Stimulated activated naive CD8-positive, alpha-beta T cell treated with anti-CD3 and anti-CD28 coated beads, Interleukin-15, Interleukin-2, amounts not matched to agents 100 U/mL and 50 U/mL, for 24 hours (primary cell): ENCODE measurements around the gene TTC4.

Experiments used
- ATAC-seq: fragments of 150-1000 bp; cut with Tn5 transposase; one replicate; pipeline ENCODE4 v1.10.0; 2021
- DNase-seq: peaks from one replicate; pipeline ENCODE4 v3.0.0; 2021

Gene TTC4

DNA sequence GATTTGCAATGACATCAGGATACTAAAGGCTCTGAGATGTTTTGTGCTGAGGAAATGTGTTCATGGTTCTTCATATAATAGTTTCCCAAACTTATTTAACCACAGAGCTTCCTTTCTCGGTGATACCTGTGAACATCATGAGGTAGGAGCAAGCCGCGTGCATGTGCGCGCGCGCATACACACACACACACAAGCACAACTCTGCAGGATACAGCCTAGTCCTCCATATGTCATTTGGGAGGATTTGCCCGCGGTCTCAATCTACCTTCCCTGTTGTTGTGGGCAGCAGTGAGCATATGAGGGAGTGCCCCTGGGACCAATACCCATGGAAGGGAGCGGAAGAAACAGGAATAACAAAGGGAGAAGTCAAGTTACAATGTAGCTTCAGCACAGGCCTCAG is 12.2 kb upstream of the TTC4 start:
- no peak for ATAC-seq
- DNase-seq = no peak

DNA sequence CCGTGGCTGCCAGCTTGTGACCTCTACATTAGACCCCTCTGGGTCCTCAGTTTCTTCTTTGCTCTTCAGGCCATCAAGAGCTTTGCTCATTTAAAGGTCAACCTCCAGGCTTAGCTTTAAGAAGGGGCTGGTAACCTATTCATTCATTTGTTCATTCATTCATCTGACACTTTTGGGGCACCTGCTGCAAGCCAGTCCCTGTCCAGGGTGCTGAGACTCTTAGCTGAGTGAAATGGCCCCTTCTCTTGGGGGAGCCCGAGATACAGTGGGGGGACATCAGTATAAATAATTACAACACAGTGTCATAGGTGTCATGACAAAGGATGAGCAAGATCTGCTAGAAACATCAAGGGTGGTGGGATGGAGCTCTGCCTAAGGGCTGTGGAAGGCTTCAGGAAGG is 10.5 kb upstream of the TTC4 start:
- DNase-seq = no peak
- no peak for ATAC-seq

- DNase-seq (no peak), ATAC-seq (no peak)
These were observed 9.2 kb upstream of the TTC4 start for GRCh38 chr1:54706419-54706818.

GRCh38 chr1:54708385-54708784 is 7.3 kb upstream of the TTC4 start:
- ATAC-seq (no peak), DNase-seq (no peak)

GRCh38 chr1:54709547-54710292 is 5.9 kb upstream of the TTC4 start:
- ATAC-seq (no peak), DNase-seq (no peak)

DNA sequence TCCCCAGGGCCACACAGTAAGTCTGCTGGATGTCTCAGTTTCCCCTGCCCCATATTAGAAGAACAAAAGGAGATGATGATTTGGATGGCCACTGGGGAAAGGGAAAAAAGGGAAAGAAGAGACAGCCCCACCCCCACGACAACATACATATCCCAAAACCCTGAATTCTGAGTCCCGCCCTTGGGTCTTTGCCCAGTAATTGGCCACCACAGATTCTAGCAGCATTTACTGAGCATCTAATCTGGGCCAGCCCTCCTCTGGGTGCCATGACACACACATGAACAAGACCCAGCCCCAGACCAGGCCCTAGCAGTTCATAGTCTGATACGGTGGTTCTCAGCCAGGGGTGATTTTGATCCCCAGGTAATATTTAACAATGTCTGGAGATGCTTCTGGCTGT is 5.2 kb upstream of the TTC4 start:
- ATAC-seq = no peak
- no peak for DNase-seq

- no peak for DNase-seq
- no peak for ATAC-seq
These were observed 4.8 kb upstream of the TTC4 start for GRCh38 chr1:54710841-54711240.

- no peak for DNase-seq
- no peak for ATAC-seq
These were observed 4.1 kb upstream of the TTC4 start for GRCh38 chr1:54711536-54711935.

- ATAC-seq (no peak), DNase-seq (no peak)
These were observed 674 bp upstream of the TTC4 start for GRCh38 chr1:54714881-54715492.

- no peak for DNase-seq
- peak; percentile 47 for ATAC-seq
These were observed 812 bp downstream of the TTC4 start for GRCh38 chr1:54716299-54717047.

DNA sequence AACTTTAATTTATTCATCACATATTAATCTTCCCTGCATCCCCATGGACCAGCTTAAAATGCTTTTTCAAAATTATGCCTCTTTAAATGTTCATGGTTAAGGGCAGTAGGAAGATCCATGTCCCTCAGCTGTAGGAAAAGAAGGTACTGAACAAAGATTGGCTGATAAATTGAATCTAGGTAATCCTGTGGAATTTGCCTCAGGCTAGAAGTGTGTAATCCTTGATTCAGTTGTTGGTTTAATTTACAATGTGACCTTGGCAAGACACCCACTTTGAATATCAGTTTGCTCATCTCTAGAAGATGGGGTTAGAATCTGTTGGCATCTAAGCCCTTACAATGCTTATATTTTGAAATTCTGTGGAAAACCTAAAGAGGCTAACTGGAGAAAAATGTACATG is 6.1 kb downstream of the TTC4 start:
- ATAC-seq (no peak), DNase-seq (no peak)

GRCh38 chr1:54723985-54724384 is 8.3 kb downstream of the TTC4 start:
- no peak for ATAC-seq
- no peak for DNase-seq

DNA sequence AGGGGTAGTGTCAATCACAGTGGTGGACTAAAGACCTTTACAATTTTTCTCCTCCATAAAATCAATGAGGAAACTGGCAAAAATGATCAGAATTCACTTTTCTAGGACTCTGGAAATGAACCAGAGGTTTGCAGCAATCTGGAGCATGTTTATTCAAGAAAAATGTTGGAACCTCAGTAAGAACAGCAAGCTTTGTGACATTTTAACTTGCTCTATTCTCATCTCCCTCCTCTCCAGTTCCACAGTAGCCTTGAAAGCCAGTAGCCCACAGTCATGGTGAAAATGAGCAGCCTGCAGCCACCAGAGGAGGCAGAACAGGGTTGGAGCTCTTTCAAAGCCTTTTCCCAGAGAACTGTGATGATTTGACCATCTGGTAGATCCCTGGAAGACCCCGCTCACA is 9.1 kb downstream of the TTC4 start:
- no peak for ATAC-seq
- DNase-seq = no peak

DNA sequence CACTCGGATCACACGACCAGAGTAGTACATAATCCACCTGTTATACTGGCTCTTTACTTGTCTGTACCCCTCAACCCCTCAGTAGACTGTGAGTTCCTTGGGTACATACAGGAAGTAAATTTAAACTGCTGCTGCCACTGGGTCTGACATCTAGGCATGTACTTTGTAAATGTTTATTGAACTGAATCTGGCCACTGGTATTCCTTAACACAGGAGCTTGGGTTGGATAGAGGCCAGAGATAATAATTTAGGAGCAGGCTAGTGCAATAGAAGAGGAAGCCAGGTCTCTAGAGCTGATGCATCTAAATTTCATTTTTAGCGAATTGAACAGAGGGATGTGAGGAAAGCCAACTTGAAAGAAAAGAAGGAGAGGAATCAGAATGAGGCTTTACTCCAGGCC is 12.4 kb downstream of the TTC4 start:
- DNase-seq (no peak), ATAC-seq (no peak)

- no peak for ATAC-seq
- no peak for DNase-seq
These were observed 21.0 kb downstream of the TTC4 start for GRCh38 chr1:54736685-54737084.

DNA sequence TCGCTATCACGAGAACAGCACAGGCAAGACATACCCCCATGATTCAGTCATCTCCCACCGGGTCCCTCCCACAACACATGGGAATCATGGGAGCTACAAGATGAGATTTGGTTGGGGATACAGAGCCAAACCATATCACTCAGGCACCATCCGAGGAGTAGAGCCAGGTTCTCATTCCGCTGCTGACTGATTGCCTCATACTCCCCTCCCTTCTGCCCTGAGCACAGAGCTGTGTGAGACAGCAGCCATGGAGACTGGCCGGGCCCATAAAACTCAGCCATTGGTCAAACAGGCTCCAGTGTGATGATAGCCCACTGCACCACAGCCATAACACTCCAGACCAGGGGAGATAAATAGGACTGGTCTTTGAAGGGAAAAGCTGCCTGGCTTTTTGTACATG is 22.6 kb downstream of the TTC4 start:
- ATAC-seq (no peak), DNase-seq (no peak)

- DNase-seq (no peak), ATAC-seq (no peak)
These were observed 25.9 kb downstream of the TTC4 start for GRCh38 chr1:54741531-54741930.

GRCh38 chr1:54742282-54742681 is 26.6 kb downstream of the TTC4 start:
- DNase-seq (no peak), ATAC-seq (no peak)

GRCh38 chr1:54743416-54744226 is 28.0 kb downstream of the TTC4 start:
- DNase-seq (no peak), ATAC-seq (no peak)

GRCh38 chr1:54744696-54745095 is 29.0 kb downstream of the TTC4 start:
- no peak for ATAC-seq

DNA sequence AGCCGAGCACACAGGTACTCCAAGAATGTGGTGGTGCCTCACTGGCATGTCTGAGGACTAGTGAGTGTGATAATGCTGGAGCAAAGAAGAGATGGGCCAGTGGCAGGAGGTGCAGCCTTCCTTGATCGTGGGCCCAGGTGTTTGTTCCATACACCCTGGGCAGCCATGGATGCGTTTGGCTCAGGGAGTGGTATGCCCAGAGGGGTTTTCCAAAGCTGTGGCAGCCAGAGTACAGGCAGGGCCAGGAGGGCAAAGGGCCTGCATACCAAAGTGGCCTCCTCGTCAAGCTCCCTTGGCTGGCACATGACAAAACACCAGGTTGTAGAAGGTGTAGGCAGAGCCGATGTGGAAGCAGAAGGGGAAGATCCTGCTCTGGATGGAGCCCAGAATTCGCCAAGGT is 29.6 kb downstream of the TTC4 start:
- DNase-seq (no peak), ATAC-seq (no peak)

More at GRCh38 chr1:54744696-54745095, 29.0 kb downstream of the TTC4 start:
- no peak for DNase-seq

DNA sequence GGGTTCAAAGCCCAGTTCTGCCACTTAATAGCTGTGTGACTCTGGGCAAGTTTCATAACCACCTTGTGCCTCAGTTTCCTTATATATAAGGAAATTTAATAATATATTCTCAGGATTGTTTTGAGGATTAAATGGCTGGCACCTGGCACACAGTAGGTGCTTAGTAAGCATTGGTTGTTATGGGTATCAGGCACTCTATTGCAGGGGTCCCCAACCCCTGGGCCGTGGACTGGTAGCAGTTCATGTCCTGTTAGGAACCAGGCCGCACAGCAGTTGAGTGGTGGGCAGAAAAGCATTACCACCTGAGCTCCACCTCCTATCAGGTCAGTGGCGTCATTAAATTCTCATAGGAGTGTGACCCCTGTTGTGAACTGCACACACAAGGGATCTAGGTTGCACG is 30.2 kb downstream of the TTC4 start:
- no peak for DNase-seq
- ATAC-seq = no peak
